HL-60/S4 treated with retinoic acid at 250 ng/mL for 4 days and 3 days (cell line): ENCODE results near the gene FRMD6.
"Not testable (repeated sequence)": the region's sequence is repeated elsewhere in the genome, so short reads cannot be mapped to it uniquely, and the experiment has no call there.

ENCODE experiments used
- in situ Hi-C: fragments of 300-500 bp; cut with MboI; formaldehyde crosslinking; loops from 2 replicates; pipeline ENCODE4 v1.7.0; 2022; ENCODE audit warnings: low sequenced_read_pairs

Gene FRMD6

GRCh38 chr14:51628238-51628637 lies 23.5 kb upstream of the FRMD6 start:
- in situ Hi-C loops, result no loop called here

- in situ Hi-C loops, result no loop called here
Measured at GRCh38 chr14:51630987-51631386, 20.7 kb upstream of the FRMD6 start.

GRCh38 chr14:51633298-51633697 lies 18.4 kb upstream of the FRMD6 start:
- in situ Hi-C loops, result not testable (repeated sequence)

- in situ Hi-C loops, result no loop called here
Measured at GRCh38 chr14:51636109-51636508, 15.6 kb upstream of the FRMD6 start.

- in situ Hi-C loops, result no loop called here
Measured at GRCh38 chr14:51638071-51638944, 13.4 kb upstream of the FRMD6 start.

- in situ Hi-C loops, result no loop called here
Measured at GRCh38 chr14:51639668-51640316, 11.9 kb upstream of the FRMD6 start.

- in situ Hi-C loops, result no loop called here
Measured at GRCh38 chr14:51643140-51643539, 8.6 kb upstream of the FRMD6 start.

- in situ Hi-C loops, result no loop called here
Measured at GRCh38 chr14:51644217-51644933, 7.3 kb upstream of the FRMD6 start.

- in situ Hi-C loops, result no loop called here
Measured at GRCh38 chr14:51648296-51648695, 3.4 kb upstream of the FRMD6 start.

- in situ Hi-C loops, result no loop called here
Measured at GRCh38 chr14:51650716-51651387, 858 bp upstream of the FRMD6 start.

GRCh38 chr14:51652168-51653078 lies 713 bp downstream of the FRMD6 start:
- in situ Hi-C loops, result no loop called here

- in situ Hi-C loops, result no loop called here
Measured at GRCh38 chr14:51653079-51653774, 1.5 kb downstream of the FRMD6 start.

- in situ Hi-C loops, result no loop called here
Measured at GRCh38 chr14:51653775-51654532, 2.2 kb downstream of the FRMD6 start.

GRCh38 chr14:51654533-51654845 lies 2.8 kb downstream of the FRMD6 start:
- in situ Hi-C loops, result no loop called here

- in situ Hi-C loops, result no loop called here
Measured at GRCh38 chr14:51657762-51658161, 6.1 kb downstream of the FRMD6 start.

GRCh38 chr14:51658441-51659173 lies 6.9 kb downstream of the FRMD6 start:
- in situ Hi-C loops, result no loop called here

GRCh38 chr14:51660741-51661140 lies 9.0 kb downstream of the FRMD6 start:
- in situ Hi-C loops, result no loop called here

- in situ Hi-C loops, result no loop called here
Measured at GRCh38 chr14:51661504-51661903, 9.8 kb downstream of the FRMD6 start.
